ENCODE measurements around the gene GRID2.

Gene GRID2

GRCh38 chr4:93513851-93514250 is 1210.1 kb downstream of the GRID2 start:
- no peaks in the 10 kb centered on the region for H3K36me3 ChIP-seq
- TF ChIP-seq, protein P1, sequence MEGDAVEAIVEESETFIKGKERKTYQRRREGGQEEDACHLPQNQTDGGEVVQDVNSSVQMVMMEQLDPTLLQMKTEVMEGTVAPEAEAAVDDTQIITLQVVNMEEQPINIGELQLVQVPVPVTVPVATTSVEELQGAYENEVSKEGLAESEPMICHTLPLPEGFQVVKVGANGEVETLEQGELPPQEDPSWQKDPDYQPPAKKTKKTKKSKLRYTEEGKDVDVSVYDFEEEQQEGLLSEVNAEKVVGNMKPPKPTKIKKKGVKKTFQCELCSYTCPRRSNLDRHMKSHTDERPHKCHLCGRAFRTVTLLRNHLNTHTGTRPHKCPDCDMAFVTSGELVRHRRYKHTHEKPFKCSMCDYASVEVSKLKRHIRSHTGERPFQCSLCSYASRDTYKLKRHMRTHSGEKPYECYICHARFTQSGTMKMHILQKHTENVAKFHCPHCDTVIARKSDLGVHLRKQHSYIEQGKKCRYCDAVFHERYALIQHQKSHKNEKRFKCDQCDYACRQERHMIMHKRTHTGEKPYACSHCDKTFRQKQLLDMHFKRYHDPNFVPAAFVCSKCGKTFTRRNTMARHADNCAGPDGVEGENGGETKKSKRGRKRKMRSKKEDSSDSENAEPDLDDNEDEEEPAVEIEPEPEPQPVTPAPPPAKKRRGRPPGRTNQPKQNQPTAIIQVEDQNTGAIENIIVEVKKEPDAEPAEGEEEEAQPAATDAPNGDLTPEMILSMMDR (IDR thresholded peaks at IDR 0.05; ENCODE audit: low read depth, low read length), result no peak
- H3K27me3 ChIP-seq (ENCODE audit: insufficient read depth, low read depth, severe bottlenecking), result no peaks in the 10 kb centered on the region
- H3K27ac ChIP-seq, result no peak overlapping the region
- H3K4me3 ChIP-seq (ENCODE audit: low read depth, low read length), result no peak overlapping the region
- no peaks in the 10 kb centered on the region for H3K9me3 ChIP-seq (ENCODE audit: severe bottlenecking)
- DNase-seq, result no peak

GRCh38 chr4:93515208-93515607 is 1211.4 kb downstream of the GRID2 start:
- no peak overlapping the region for H3K4me3 ChIP-seq (ENCODE audit: low read depth, low read length)
- no peaks in the 10 kb centered on the region for H3K36me3 ChIP-seq
- DNase-seq, result no peak
- no peak overlapping the region for H3K27ac ChIP-seq
- H3K9me3 ChIP-seq (ENCODE audit: severe bottlenecking), result no peaks in the 10 kb centered on the region
- TF ChIP-seq, protein P1 (IDR thresholded peaks at IDR 0.05; ENCODE audit: low read depth, low read length), result no peak
- no peaks in the 10 kb centered on the region for H3K27me3 ChIP-seq (ENCODE audit: insufficient read depth, low read depth, severe bottlenecking)

- Histone ChIP-seq H3K4me3 (ENCODE audit: low read depth, low read length) (no peak overlapping the region), H3K36me3 (no peaks in the 10 kb centered on the region), H3K9me3 (ENCODE audit: severe bottlenecking) (no peaks in the 10 kb centered on the region), H3K27ac (no peak overlapping the region), H3K27me3 (ENCODE audit: insufficient read depth, low read depth, severe bottlenecking) (no peaks in the 10 kb centered on the region)
- TF ChIP-seq, protein P1 (IDR thresholded peaks at IDR 0.05; ENCODE audit: low read depth, low read length), result no peak
- no peak for DNase-seq
Observed at GRCh38 chr4:93529692-93530372, 1226.1 kb downstream of the GRID2 start.

DNA sequence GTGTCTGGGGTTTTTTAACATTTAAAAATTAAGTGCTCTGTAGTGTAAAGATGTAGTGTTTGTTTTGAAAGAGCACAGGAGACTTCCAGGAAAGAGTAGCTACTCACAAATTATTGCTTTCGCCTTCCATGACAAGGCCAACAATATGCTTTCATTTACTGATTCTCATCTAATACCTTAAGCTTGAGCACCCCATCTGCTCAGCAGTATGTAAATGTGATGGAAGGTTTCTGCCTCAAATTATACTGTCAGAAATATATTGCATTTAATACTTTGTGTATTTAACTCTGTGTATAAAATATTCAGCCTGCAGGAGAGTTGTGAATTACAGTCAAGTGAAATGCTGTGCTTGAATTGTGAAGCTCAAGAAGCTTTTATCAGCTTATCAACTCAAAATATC is 1228.5 kb downstream of the GRID2 start:
- Histone ChIP-seq H3K9me3 (ENCODE audit: severe bottlenecking) (no peaks in the 10 kb centered on the region), H3K36me3 (no peaks in the 10 kb centered on the region), H3K4me3 (ENCODE audit: low read depth, low read length) (no peak overlapping the region), H3K27ac (no peak overlapping the region; the same call in 1 of the 2 replicates), H3K27me3 (ENCODE audit: insufficient read depth, low read depth, severe bottlenecking) (no peaks in the 10 kb centered on the region)
- TF ChIP-seq, protein P1 (IDR thresholded peaks at IDR 0.05; ENCODE audit: low read depth, low read length), result no peak
- DNase-seq, result no peak

- no peak overlapping the region for H3K27ac ChIP-seq
- TF ChIP-seq, protein P1 (IDR thresholded peaks at IDR 0.05; ENCODE audit: low read depth, low read length), result no peak
- H3K9me3 ChIP-seq (ENCODE audit: severe bottlenecking), result no peaks in the 10 kb centered on the region
- no peaks in the 10 kb centered on the region for H3K36me3 ChIP-seq
- no peak for DNase-seq
- H3K27me3 ChIP-seq (ENCODE audit: insufficient read depth, low read depth, severe bottlenecking), result no peaks in the 10 kb centered on the region
- no peak overlapping the region for H3K4me3 ChIP-seq (ENCODE audit: low read depth, low read length)
Observed at GRCh38 chr4:93540562-93540961, 1236.8 kb downstream of the GRID2 start.

DNA sequence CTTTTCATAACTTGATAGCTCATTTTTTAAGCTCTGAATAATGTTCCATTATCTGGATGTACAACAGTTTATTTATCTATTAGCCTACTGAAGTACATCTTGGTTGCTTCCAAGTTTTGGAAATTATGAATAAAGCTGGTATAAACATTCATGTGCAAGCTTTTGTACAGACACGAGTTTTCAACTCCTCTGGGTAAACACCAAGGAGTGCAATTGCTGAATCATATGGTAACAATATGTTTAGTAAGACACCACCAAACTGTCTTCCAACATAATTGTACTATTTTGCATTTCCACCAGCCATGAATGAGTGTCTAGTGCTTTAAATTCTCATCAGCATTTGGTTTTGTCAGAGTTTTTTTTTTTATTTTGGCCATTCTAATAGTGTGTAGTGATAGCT is 1258.1 kb downstream of the GRID2 start:
- H3K4me3 ChIP-seq (ENCODE audit: low read depth, low read length), result no peak overlapping the region
- H3K27me3 ChIP-seq (ENCODE audit: insufficient read depth, low read depth, severe bottlenecking), result no peaks in the 10 kb centered on the region
- TF ChIP-seq, protein P1 (IDR thresholded peaks at IDR 0.05; ENCODE audit: low read depth, low read length), result no peak
- no peak for DNase-seq
- no peaks in the 10 kb centered on the region for H3K9me3 ChIP-seq (ENCODE audit: severe bottlenecking)
- no peak overlapping the region for H3K27ac ChIP-seq
- H3K36me3 ChIP-seq, result no peaks in the 10 kb centered on the region

Measured in WERI-Rb-1 (cell line).